OCI-LY7 (cell line): ENCODE results near the gene PCNX1.

Source experiments
- CTCF ChIP-seq: fragments of 200-600 bp; sonication (generic); conservative IDR thresholded peaks from 2 replicates; pipeline ENCODE4 v1.5.1; 2014; ENCODE audit warnings: mild to moderate bottlenecking, antibody characterized with exemption, low read length, moderate library complexity, mixed read lengths
- EZH2phosphoT487 ChIP-seq: fragments of 200-600 bp; sonication (generic); IDR thresholded peaks from 2 replicates; pipeline ENCODE4 v1.6.1; 2018; ENCODE audit warnings: low read depth, borderline replicate concordance, mild to moderate bottlenecking, mixed run types, antibody characterized with exemption, low read length, moderate library complexity, mixed read lengths

DNA sequence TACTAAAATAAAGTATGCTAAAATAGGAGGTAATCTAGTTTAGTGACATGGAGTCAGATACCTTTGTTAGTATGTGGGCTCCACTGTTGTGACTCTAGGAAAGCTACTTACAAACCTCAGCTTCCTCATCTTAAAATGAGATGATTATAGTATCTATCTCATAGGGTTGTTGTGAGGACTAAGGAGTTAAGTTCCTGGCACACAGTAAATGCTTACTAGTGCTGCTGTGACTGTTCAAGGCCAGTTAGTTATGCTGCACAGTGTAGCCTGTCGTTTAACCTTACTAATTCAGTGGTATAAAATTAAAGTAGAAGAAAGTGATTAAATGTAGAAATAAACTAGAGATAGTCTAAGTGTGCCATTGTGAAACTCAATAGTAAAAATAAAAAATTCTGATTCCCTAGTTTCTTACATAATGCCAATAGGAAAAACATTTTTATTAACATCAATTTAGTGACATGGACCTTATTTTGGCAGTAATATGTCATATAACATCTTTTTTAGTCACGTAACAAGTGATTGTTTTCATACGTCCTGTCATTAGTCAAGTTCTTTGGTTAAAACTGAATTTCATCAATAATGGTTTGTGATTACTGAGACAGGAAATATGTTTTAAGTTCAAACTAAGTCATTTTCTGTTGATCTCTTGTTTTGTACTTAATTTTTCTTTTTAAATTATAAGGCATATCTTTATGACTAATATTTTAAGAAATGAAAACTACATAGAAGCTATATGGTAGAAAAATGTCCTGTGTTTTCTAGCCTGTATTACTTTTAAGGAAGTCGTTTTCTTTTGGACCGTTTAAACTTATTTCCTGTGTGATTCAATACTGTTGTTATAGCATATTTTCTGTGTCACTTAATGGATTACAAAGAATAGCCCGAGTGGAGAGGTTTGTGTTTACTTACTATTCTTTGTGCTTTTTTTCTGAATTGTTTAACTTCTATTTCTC is 74.0 kb downstream of the PCNX1 start:
- TF ChIP-seq CTCF (no peak), EZH2phosphoT487 (no peak)
